GM12873 (cell line): Measurements from ENCODE around the gene ANXA2R.

ENCODE experiments used
- TF ChIP-seq, protein P1 (sequence below): IDR thresholded peaks from 2 replicates; pipeline ENCODE4 v1.5.1; 2012; ENCODE audit warnings: low read depth, mild to moderate bottlenecking, moderate library complexity, low read length, control low read depth; ENCODE audit not compliant: insufficient read depth; ENCODE audit errors: missing control alignments

ANXA2R gene

GRCh38 chr5:43066799-43067741 is 27.0 kb upstream of the ANXA2R start:
- TF ChIP-seq, protein P1, sequence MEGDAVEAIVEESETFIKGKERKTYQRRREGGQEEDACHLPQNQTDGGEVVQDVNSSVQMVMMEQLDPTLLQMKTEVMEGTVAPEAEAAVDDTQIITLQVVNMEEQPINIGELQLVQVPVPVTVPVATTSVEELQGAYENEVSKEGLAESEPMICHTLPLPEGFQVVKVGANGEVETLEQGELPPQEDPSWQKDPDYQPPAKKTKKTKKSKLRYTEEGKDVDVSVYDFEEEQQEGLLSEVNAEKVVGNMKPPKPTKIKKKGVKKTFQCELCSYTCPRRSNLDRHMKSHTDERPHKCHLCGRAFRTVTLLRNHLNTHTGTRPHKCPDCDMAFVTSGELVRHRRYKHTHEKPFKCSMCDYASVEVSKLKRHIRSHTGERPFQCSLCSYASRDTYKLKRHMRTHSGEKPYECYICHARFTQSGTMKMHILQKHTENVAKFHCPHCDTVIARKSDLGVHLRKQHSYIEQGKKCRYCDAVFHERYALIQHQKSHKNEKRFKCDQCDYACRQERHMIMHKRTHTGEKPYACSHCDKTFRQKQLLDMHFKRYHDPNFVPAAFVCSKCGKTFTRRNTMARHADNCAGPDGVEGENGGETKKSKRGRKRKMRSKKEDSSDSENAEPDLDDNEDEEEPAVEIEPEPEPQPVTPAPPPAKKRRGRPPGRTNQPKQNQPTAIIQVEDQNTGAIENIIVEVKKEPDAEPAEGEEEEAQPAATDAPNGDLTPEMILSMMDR: no peak

DNA sequence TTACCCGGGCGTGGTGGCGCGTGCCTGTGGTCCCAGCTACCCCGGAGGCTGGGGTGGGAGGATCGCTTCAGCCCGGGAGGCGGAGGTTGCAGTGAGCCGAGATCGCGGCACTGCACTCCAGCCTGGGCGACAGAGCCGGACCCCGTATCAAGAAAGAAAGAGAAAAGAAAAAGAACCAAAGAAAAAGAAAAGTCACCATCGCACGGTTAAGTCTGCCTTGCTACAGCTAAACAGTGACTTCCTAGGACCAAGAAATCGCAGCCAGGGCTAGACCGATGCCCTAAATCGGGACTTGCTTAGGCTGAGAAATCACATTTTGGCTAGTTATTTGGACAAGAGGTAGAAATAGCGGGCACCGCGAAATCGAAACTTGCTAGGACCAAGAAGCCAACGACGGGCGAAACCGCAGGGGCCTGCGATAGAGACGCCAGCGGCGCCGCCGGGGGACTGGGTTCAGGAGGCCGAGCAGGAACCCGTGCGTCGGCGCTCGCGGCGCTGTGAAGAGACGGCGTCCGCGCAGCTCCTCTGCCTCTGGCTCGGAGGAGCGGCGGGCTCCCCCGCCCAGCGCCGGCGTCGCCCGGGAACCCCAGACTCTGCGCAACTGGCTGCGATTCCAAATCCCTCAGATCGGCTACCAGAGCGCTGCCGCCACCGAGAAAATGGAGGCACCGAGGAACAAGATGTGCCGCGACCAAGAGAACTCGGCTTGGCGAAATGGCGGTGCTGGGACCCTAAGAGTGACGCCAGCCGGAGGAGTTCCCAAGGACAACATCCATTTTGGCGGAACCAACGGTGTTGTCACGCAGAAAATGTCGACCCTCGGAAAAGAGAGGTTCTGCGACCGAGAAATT is 26.1 kb upstream of the ANXA2R start:
- TF ChIP-seq, protein P1: no peak

GRCh38 chr5:43065387-43065947 is 25.3 kb upstream of the ANXA2R start:
- TF ChIP-seq, protein P1: no peak

DNA sequence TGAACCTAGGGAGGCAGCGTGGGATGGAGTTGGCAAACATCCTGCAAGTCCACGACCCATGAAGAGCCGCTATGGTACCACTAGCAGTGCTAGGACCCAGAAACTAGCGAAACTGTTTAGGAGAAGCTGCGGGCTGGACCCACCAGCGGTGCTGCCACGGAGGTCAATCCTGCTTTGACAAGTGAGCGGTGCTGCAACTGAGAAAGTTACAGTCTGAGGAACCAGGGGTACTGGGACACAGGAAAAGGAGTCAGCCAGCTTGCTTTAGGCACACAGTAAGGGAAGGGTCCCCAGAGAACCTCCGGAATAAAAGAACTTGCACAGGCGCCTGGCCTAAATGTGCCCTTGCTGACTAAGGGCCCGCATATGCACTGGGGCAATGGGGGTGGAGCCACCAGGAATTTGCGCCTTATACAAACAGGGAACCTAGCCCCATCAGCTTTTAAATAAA is 23.6 kb upstream of the ANXA2R start:
- TF ChIP-seq, protein P1: no peak

DNA sequence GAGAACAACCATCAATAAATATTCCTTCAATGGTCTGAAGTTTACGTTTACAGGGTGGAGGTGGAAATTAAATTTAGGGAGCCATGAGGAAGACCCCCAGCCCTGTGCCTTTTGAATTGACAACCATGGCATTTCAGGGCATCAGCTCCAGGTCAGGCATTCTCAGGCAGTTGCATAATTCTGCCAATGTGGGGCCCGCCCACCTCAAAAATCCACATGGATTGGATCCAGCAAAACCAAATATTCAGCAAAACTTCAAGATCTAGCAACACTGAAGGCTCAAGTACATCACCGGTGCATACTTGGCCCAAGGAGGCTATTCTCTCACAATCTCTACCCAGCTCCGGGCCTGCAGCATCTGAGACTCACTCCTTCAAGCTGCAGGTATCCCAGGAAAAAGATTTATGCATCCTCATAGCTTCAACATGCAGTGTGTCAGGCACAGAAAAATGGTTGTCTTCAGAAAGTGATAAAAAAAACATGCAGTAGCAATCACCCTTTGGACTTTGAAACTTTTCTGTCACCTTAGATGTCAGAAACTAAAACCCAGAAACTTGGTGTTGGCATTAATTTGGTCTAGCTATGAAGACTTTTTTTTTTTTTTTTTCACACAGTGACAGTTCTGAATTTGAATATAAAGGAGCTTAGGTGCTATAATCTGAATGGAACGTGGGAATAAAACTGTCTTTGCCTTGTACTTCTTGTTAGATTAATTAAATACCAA is 21.4 kb upstream of the ANXA2R start:
- TF ChIP-seq, protein P1: no peak

- TF ChIP-seq, protein P1: no peak
Observed at GRCh38 chr5:43051684-43052083, 11.6 kb upstream of the ANXA2R start.
